GM23248 (cell line): ENCODE data around the gene GSTT4.
"Not testable (repeated sequence)": the region's sequence is repeated elsewhere in the genome, so short reads cannot be mapped to it uniquely, and the experiment has no call there.

Source experiments
- EZH2 ChIP-seq: fragments of 200-600 bp; sonication (generic); IDR thresholded peaks from 2 replicates; pipeline ENCODE4 v1.6.1; 2018; ENCODE audit warnings: antibody characterized with exemption, mild to moderate bottlenecking; ENCODE audit not compliant: insufficient read depth, poor library complexity, severe bottlenecking
- EZH2phosphoT487 ChIP-seq: fragments of 200-600 bp; sonication (generic); IDR thresholded peaks from 2 replicates; pipeline ENCODE4 v1.6.1; 2018; ENCODE audit warnings: antibody characterized with exemption, moderate library complexity, mild to moderate bottlenecking, low read depth; ENCODE audit not compliant: insufficient read depth

- not testable (repeated sequence) for TF ChIP-seq EZH2, EZH2phosphoT487
Measured at GRCh38 chr22:23956301-23956900, 48.9 kb downstream of the GSTT4 start.
